ENCODE data around the gene NUDT2. TPM values are rescaled to one million over a fixed set of nuclear protein-coding genes. Genes with fewer than 3 reads are reported as not detected.

Gene NUDT2
- polyA plus RNA-seq, 1 of the 3 experiments (the other 2 are of a cell fraction): 47.8 TPM

GRCh38 chr9:34328987-34329832 lies at the start of gene NUDT2, which contains the start of gene KIF24 (continued):
- peak; percentile 96 for TF ChIP-seq POLR2AphosphoS5 (IDR thresholded peaks at IDR 0.05; ENCODE audit: low read depth, low read length)
- peak; percentile 94 for TF ChIP-seq TAF1 (IDR thresholded peaks at IDR 0.05; ENCODE audit: borderline replicate concordance, low read depth, low read length)
- TF ChIP-seq MAX (IDR thresholded peaks at IDR 0.05; ENCODE audit: low read depth): no peak; the same call in 1 of the 2 replicates
- TF ChIP-seq MXI1 (IDR thresholded peaks at IDR 0.05; ENCODE audit: low read depth, low read length): peak; percentile 94
- TF ChIP-seq, protein P1, sequence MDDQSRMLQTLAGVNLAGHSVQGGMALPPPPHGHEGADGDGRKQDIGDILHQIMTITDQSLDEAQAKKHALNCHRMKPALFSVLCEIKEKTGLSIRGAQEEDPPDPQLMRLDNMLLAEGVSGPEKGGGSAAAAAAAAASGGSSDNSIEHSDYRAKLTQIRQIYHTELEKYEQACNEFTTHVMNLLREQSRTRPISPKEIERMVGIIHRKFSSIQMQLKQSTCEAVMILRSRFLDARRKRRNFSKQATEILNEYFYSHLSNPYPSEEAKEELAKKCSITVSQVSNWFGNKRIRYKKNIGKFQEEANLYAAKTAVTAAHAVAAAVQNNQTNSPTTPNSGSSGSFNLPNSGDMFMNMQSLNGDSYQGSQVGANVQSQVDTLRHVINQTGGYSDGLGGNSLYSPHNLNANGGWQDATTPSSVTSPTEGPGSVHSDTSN (IDR thresholded peaks at IDR 0.05): peak; percentile 88
- TF ChIP-seq ELF1 (IDR thresholded peaks at IDR 0.05): 0 out of 2 replicates have a peak, but pooled peaks have one; percentile 18
- no peak for TF ChIP-seq USF2 (IDR thresholded peaks at IDR 0.05; ENCODE audit: borderline replicate concordance, low read depth, low read length)
- TF ChIP-seq CHD2 (IDR thresholded peaks at IDR 0.05; ENCODE audit: low read length, partially characterized antibody): peak; percentile 99
- no peak for TF ChIP-seq RXRA (IDR thresholded peaks at IDR 0.05; ENCODE audit: borderline replicate concordance, low read depth)
- peak; percentile 46 for TF ChIP-seq GABPA (IDR thresholded peaks at IDR 0.05; ENCODE audit: low read depth)

- no peaks in the 10 kb centered on the region for H3K9me2 ChIP-seq
- H3K9ac ChIP-seq: no peak overlapping the region
- H3K4me3 ChIP-seq (ENCODE audit: low read depth in 2 of 2, low read length in 1 of 2): no peak overlapping the region
- no peaks in the 10 kb centered on the region for H4K20me1 ChIP-seq (ENCODE audit: insufficient read depth)
- no peaks in the 10 kb centered on the region for H3K27me3 ChIP-seq (ENCODE audit: insufficient read depth)
- ChIA-PET CTCF (no interaction called here), POLR2A (no interaction called here)
- no peak overlapping the region for H3K27ac ChIP-seq (ENCODE audit: low read depth in 2 of 2, low read length in 1 of 2)
- no peak overlapping the region for H3K4me2 ChIP-seq
- H3K79me2 ChIP-seq (ENCODE audit: insufficient read depth): no peaks in the 10 kb centered on the region
- WGBS (ENCODE audit: low lambda C conversion rate): 96% methylated on average over 1 of the region's 1 CpG
- no peaks in the 10 kb centered on the region for H3K9me3 ChIP-seq
- peaks cover 0 to 5% of the 10 kb centered on the region in 2 experiments; a peak in 3 of 4 replicates for H3K4me1 ChIP-seq (ENCODE audit: control insufficient read depth in 1 of 2, insufficient read depth in 2 of 2, low read depth in 1 of 2, low read length in 1 of 2)
- H3K36me3 ChIP-seq (replicated peaks in 1 of 2; ENCODE audit: control insufficient read depth in 1 of 2, insufficient read depth in 2 of 2, low read length in 1 of 2): peaks cover 0 to 3% of the 10 kb centered on the region in 2 experiments
- peaks cover 6% of the 10 kb centered on the region for H3F3A ChIP-seq (replicated peaks; ENCODE audit: insufficient read depth)
- H2AFZ ChIP-seq (ENCODE audit: low read depth): no peak overlapping the region
- no peak for DNase-seq
- TF ChIP-seq MAX (IDR thresholded peaks at IDR 0.05; ENCODE audit: low read depth): no peak
- TF ChIP-seq CTCF (IDR thresholded peaks at IDR 0.05): no peak
- TF ChIP-seq CHD2 (IDR thresholded peaks at IDR 0.05; ENCODE audit: low read length, partially characterized antibody): no peak
- TF ChIP-seq FOXJ3 (CRISPR knock-in tag; IDR thresholded peaks at IDR 0.05): no peak
- TF ChIP-seq, protein P2, sequence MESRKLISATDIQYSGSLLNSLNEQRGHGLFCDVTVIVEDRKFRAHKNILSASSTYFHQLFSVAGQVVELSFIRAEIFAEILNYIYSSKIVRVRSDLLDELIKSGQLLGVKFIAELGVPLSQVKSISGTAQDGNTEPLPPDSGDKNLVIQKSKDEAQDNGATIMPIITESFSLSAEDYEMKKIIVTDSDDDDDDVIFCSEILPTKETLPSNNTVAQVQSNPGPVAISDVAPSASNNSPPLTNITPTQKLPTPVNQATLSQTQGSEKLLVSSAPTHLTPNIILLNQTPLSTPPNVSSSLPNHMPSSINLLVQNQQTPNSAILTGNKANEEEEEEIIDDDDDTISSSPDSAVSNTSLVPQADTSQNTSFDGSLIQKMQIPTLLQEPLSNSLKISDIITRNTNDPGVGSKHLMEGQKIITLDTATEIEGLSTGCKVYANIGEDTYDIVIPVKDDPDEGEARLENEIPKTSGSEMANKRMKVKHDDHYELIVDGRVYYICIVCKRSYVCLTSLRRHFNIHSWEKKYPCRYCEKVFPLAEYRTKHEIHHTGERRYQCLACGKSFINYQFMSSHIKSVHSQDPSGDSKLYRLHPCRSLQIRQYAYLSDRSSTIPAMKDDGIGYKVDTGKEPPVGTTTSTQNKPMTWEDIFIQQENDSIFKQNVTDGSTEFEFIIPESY (IDR thresholded peaks at IDR 0.05; ENCODE audit: borderline replicate concordance, low read depth): no peak
- no peak for TF ChIP-seq USF2 (IDR thresholded peaks at IDR 0.05; ENCODE audit: borderline replicate concordance, low read depth, low read length)
- no peak for TF ChIP-seq TEAD4 (IDR thresholded peaks at IDR 0.05; ENCODE audit: borderline replicate concordance, insufficient read depth)
- TF ChIP-seq RCOR1 (IDR thresholded peaks at IDR 0.05; ENCODE audit: low read length): no peak
- no peak for TF ChIP-seq IRF3 (IDR thresholded peaks at IDR 0.05; ENCODE audit: low read depth, low read length)
- TF ChIP-seq GABPA (IDR thresholded peaks at IDR 0.05; ENCODE audit: low read depth): no peak
- TF ChIP-seq, protein P1 (IDR thresholded peaks at IDR 0.05): no peak
- no peak for TF ChIP-seq RAD21 (IDR thresholded peaks at IDR 0.05; ENCODE audit: low read length)
- TF ChIP-seq RFX5 (IDR thresholded peaks at IDR 0.05; ENCODE audit: low read length): no peak
- no peak for TF ChIP-seq TAF1 (IDR thresholded peaks at IDR 0.05; ENCODE audit: borderline replicate concordance, low read depth, low read length)
Observed at GRCh38 chr9:34282096-34282495, 47.3 kb upstream of the NUDT2 start.
